Superior temporal gyrus (tissue), 1 donor: ENCODE data around the gene AP2B1.

Experiments
- DNase-seq: peaks from one replicate; pipeline ENCODE4 v3.0.0-alpha.2; 2016; ENCODE audit errors: extremely low spot score

AP2B1 gene

GRCh38 chr17:35773679-35774425 is 186.7 kb downstream of the AP2B1 start:
- DNase-seq, result no peak

- no peak for DNase-seq
These were observed 187.4 kb downstream of the AP2B1 start for GRCh38 chr17:35774499-35774898.

GRCh38 chr17:35775039-35775438 is 187.9 kb downstream of the AP2B1 start:
- no peak for DNase-seq

- DNase-seq, result no peak
These were observed 188.5 kb downstream of the AP2B1 start for GRCh38 chr17:35775583-35775982.
